HG02973 (cell line): Measurements from ENCODE around the gene PRSS23.
"Not testable (repeated sequence)": the region's sequence is repeated elsewhere in the genome, so short reads cannot be mapped to it uniquely, and the experiment has no call there.

Experiments used
- ATAC-seq: cut with Tn5 transposase; IDR thresholded peaks from one replicate; pipeline ENCODE4 v1.9.1; 2021; ENCODE audit warnings: moderate library complexity; ENCODE audit not compliant: unreplicated experiment

Gene PRSS23

DNA sequence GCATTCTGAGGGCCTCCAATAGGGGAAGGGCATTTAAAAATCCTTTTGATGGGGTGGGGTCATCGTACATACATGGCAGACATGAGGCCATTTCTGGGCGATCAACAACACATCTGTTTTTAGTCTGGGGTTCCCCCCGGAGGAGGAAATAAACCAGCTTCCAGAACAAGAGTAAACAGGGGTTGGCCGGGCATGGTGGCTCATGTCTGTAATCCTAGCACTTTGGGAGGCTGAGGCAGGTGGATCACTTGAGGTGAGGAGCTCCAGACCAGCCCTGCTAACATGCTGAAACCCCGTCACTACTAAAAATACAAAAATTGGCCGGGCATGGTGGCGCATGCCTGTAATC is 12.0 kb downstream of the PRSS23 start:
- no peak for ATAC-seq

DNA sequence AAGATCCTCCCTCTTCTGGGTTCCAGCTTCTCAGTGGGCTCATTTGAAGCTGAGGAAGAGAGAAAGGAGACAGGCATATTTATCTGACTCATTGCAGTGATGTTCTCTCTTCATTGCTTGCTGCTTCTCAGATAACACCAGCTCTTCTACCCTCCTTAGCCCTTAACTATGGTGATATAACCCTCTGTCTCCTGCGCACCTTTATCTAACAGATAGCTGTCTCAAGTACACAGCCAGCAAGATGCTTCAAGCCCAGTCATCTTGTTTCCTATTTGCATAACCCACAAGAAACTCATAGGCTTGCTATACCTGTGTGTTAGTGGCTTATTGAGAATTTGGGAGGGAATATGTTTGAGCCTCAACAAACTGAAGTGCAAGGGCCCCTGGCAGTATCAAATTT is 12.6 kb downstream of the PRSS23 start:
- no peak for ATAC-seq

- no peak for ATAC-seq
These were observed 14.4 kb downstream of the PRSS23 start for GRCh38 chr11:86814775-86815174.

- ATAC-seq: no peak
These were observed 15.4 kb downstream of the PRSS23 start for GRCh38 chr11:86815726-86816125.

DNA sequence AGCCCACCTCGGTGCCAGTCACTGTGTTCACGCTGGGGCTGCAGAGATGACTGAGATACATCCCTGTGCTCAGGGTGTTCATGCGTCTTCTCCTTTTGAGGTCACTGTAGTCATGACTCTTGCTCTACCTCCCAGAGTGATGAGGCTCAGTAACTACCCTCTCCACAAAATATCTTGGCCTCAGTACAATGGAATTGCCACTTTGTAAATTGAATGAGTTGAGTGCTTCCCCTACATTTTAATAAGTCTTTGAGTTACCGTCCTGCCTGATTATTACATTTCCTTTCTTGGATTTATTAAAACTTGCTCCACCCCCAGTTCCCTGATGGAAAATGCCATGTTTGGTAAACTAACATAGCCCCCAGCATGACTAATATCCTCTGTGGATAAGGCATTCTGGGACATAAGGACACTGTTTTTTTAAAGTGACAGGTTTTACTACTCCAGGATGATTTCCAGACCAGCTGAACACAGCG is 15.9 kb downstream of the PRSS23 start:
- no peak for ATAC-seq

- no peak for ATAC-seq
These were observed 18.3 kb downstream of the PRSS23 start for GRCh38 chr11:86818462-86819192.

GRCh38 chr11:86824139-86824538 is 23.8 kb downstream of the PRSS23 start:
- not testable (repeated sequence) for ATAC-seq

GRCh38 chr11:86834376-86834775 is 34.0 kb downstream of the PRSS23 start:
- ATAC-seq: not testable (repeated sequence)

DNA sequence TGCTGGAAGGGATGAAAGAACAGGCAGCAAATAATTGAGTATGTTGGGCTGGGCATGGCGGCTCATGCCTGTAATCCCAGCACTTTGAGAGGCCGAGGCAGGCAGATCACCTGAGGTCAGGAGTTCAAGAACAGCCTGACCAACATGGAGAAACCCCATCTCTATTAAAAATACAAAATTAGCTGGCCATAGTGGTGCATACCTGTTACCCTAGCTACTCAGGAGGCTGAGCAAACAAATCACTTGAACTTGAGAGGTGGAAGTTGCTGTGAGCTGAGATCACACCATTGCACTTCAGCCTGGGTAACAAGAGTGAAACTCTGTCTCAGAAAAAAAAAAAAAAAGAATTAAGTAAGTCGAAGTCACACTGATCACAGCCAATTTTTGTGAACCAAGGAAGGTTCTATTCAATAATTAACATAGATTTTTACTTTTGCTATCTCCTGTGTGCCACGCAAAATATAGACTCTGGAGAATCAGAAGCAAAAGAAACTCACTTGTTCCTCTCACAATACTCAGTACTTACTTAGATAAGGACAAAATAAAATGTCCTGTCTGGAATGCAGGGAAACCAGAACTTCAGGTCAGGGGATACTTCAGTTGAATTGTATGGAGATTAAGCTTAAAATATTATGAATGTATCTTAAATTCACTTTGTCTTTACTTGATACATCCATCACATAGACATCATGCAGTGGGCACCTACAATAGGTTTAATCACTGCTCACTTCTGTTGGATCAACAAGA is 44.6 kb downstream of the PRSS23 start:
- ATAC-seq: not testable (repeated sequence)

GRCh38 chr11:86848132-86848531 is 47.8 kb downstream of the PRSS23 start:
- no peak for ATAC-seq

GRCh38 chr11:86849679-86850078 is 49.3 kb downstream of the PRSS23 start:
- ATAC-seq: no peak
